Astrocyte (in vitro differentiated cells and primary cell): ENCODE results near the gene PPM1H. TPM values are rescaled to one million over a fixed set of nuclear protein-coding genes. Genes with fewer than 3 reads are reported as not detected.

ENCODE experiments used
- DNase-seq: peaks from one replicate; pipeline ENCODE4 v3.0.0-alpha.2; 2010; ENCODE audit warnings: low read depth
- FAIRE-seq: peaks from 2 replicates; lab custom pipeline; 2011; peaks lifted over from hg19 to GRCh38; lab: Jason Lieb, UNC
- H2AFZ ChIP-seq: 2 replicates; pipeline ENCODE4 v1.6.0; 2012; ENCODE audit warnings: low read depth, low read length, inconsistent platforms
- H3K27ac ChIP-seq: 2 replicates; pipeline ENCODE4 v1.5.1; 2011; ENCODE audit warnings: low read depth, low read length, inconsistent platforms
- H3K27me3 ChIP-seq: 2 replicates; pipeline ENCODE4 v1.6.0; 2011; ENCODE audit warnings: low read length, inconsistent platforms; ENCODE audit not compliant: insufficient read depth
- H3K36me3 ChIP-seq: 2 replicates; pipeline ENCODE4 v1.5.1; 2011; ENCODE audit warnings: low read length, inconsistent platforms; ENCODE audit not compliant: insufficient read depth
- H3K4me1 ChIP-seq: 2 replicates; pipeline ENCODE4 v1.5.1; 2011; ENCODE audit warnings: low read length, inconsistent platforms; ENCODE audit not compliant: insufficient read depth
- H3K4me2 ChIP-seq: 2 replicates; pipeline ENCODE4 v1.6.0; 2012; ENCODE audit warnings: low read length, inconsistent platforms
- H3K4me3 ChIP-seq: 2 replicates; pipeline ENCODE4 v1.5.1; 2011; ENCODE audit warnings: low read depth, mild to moderate bottlenecking, low read length, inconsistent platforms; ENCODE audit not compliant: insufficient read depth
- H3K79me2 ChIP-seq: 2 replicates; pipeline ENCODE4 v1.6.0; 2012; ENCODE audit warnings: mild to moderate bottlenecking, low read length, inconsistent platforms; ENCODE audit not compliant: insufficient read depth
- H3K9ac ChIP-seq: 2 replicates; pipeline ENCODE4 v1.6.0; 2012; ENCODE audit warnings: mild to moderate bottlenecking, low read length, inconsistent platforms
- H3K9me3 ChIP-seq: 2 replicates; pipeline ENCODE4 v1.5.1; 2012; ENCODE audit warnings: low read depth, mild to moderate bottlenecking, low read length, inconsistent platforms; ENCODE audit not compliant: insufficient read depth
- H4K20me1 ChIP-seq: 2 replicates; pipeline ENCODE4 v1.6.0; 2012; ENCODE audit warnings: low read length, inconsistent platforms; ENCODE audit not compliant: insufficient read depth
- H3K27ac Mint-ChIP-seq: one replicate; pipeline ENCODE4 v1.8.0; 2021; ENCODE audit warnings: mild to moderate bottlenecking, mixed read lengths; ENCODE audit not compliant: unreplicated experiment
- H3K27me3 Mint-ChIP-seq: one replicate; pipeline ENCODE4 v1.8.0; 2021; ENCODE audit warnings: low read depth, mixed read lengths; ENCODE audit not compliant: unreplicated experiment
- H3K36me3 Mint-ChIP-seq: one replicate; pipeline ENCODE4 v1.8.0; 2021; ENCODE audit warnings: low read depth, mixed read lengths; ENCODE audit not compliant: unreplicated experiment
- H3K4me1 Mint-ChIP-seq: one replicate; pipeline ENCODE4 v1.8.0; 2021; ENCODE audit warnings: low read depth, mixed read lengths; ENCODE audit not compliant: unreplicated experiment
- H3K4me3 Mint-ChIP-seq: one replicate; pipeline ENCODE4 v1.8.0; 2021; ENCODE audit warnings: mild to moderate bottlenecking, moderate library complexity, mixed read lengths; ENCODE audit not compliant: unreplicated experiment
- H3K9me3 Mint-ChIP-seq: one replicate; pipeline ENCODE4 v1.8.0; 2021; ENCODE audit warnings: mild to moderate bottlenecking, mixed read lengths; ENCODE audit not compliant: unreplicated experiment
- CTCF ChIP-seq: IDR thresholded peaks from 2 replicates; pipeline ENCODE4 v1.5.1; 2011; ENCODE audit warnings: low read depth, mild to moderate bottlenecking, inconsistent platforms, low read length, moderate library complexity; ENCODE audit not compliant: insufficient read depth
- EZH2 ChIP-seq: IDR thresholded peaks from 2 replicates; pipeline ENCODE4 v1.6.1; 2012; ENCODE audit warnings: mild to moderate bottlenecking, low read length, inconsistent platforms; ENCODE audit not compliant: insufficient read depth
- total RNA-seq: library from RNA; stranded (reverse); gene quantifications from 2 replicates; pipeline ENCODE4 v1.2.1, GENCODE V29; 2021

The PPM1H gene
- total RNA-seq, 1 donor from 2014 or later = 7.8 TPM

DNA sequence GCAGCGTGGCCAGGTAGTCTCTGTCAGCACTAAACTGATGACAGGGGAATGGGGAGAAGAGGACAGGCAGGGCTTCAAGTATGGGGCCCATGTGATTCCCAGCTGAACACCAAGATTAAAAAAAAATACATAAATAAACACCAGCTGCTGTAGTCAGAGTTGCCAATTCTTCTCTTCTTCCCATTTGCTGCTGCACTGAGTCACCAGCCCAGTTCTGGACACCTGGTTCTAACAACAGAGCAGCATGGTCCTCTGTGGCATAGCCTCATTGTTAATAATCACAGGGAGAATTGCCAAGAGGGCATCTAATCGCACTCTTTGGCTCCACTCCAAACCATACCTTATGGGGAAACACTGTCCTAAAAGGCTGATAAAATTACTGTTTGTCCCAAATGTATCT lies 15.1 kb downstream of the PPM1H start:
- FAIRE-seq (no peak), DNase-seq (peak; percentile 26)
- Histone ChIP-seq H3K27ac (no peak overlapping the region), H3K4me3 (no peak overlapping the region), H3K4me2 (no peak overlapping the region), H4K20me1 (no peaks in the 10 kb centered on the region), H2AFZ (no peak overlapping the region), H3K9ac (no peak overlapping the region), H3K27me3 (no peaks in the 10 kb centered on the region), H3K9me3 (no peaks in the 10 kb centered on the region), H3K79me2 (no peaks in the 10 kb centered on the region), H3K4me1 (peaks cover 6% of the 10 kb centered on the region), H3K36me3 (no peaks in the 10 kb centered on the region)
- TF ChIP-seq EZH2 (no peak), CTCF (no peak)
- Mint-ChIP-seq H3K27me3 (no peaks in the 10 kb centered on the region), H3K4me3 (no peak overlapping the region), H3K4me1 (peaks cover 12% of the 10 kb centered on the region), H3K36me3 (no peaks in the 10 kb centered on the region), H3K9me3 (no peaks in the 10 kb centered on the region), H3K27ac (no peak overlapping the region)

- H3K27ac ChIP-seq = no peak overlapping the region
- H3K36me3 ChIP-seq = no peaks in the 10 kb centered on the region
- no peak for DNase-seq
- H3K4me1 ChIP-seq = peaks cover 6% of the 10 kb centered on the region
- H3K4me1 Mint-ChIP-seq = peaks cover 13% of the 10 kb centered on the region
- no peak overlapping the region for H3K4me3 ChIP-seq
- H3K4me2 ChIP-seq = no peak overlapping the region
- H3K9me3 Mint-ChIP-seq = no peaks in the 10 kb centered on the region
- no peak for FAIRE-seq
- no peak overlapping the region for H3K4me3 Mint-ChIP-seq
- no peaks in the 10 kb centered on the region for H3K79me2 ChIP-seq
- H3K9me3 ChIP-seq = no peaks in the 10 kb centered on the region
- no peaks in the 10 kb centered on the region for H3K27me3 Mint-ChIP-seq
- H3K9ac ChIP-seq = no peak overlapping the region
- no peaks in the 10 kb centered on the region for H3K27me3 ChIP-seq
- H2AFZ ChIP-seq = no peak overlapping the region
- TF ChIP-seq EZH2 = no peak
- TF ChIP-seq CTCF = no peak
- H3K27ac Mint-ChIP-seq = no peak overlapping the region
- H3K36me3 Mint-ChIP-seq = no peaks in the 10 kb centered on the region
- no peaks in the 10 kb centered on the region for H4K20me1 ChIP-seq
Measured at GRCh38 chr12:62917926-62918325, 17.0 kb downstream of the PPM1H start.

GRCh38 chr12:62916632-62917425 lies 18.1 kb downstream of the PPM1H start:
- no peak overlapping the region for H3K4me2 ChIP-seq

More at GRCh38 chr12:62916632-62917425, 18.1 kb downstream of the PPM1H start:
- no peaks in the 10 kb centered on the region for H3K9me3 ChIP-seq
- no peaks in the 10 kb centered on the region for H3K27me3 ChIP-seq
- H3K27ac ChIP-seq = no peak overlapping the region
- H2AFZ ChIP-seq = no peak overlapping the region
- no peak for TF ChIP-seq EZH2
- no peak for TF ChIP-seq CTCF
- H3K9ac ChIP-seq = no peak overlapping the region
- Mint-ChIP-seq H3K27me3 (peaks cover 2% of the 10 kb centered on the region), H3K4me1 (peaks cover 7% of the 10 kb centered on the region), H3K4me3 (no peak overlapping the region), H3K36me3 (no peaks in the 10 kb centered on the region), H3K9me3 (no peaks in the 10 kb centered on the region), H3K27ac (no peak overlapping the region)
- H3K4me3 ChIP-seq = no peak overlapping the region
- H3K36me3 ChIP-seq = no peaks in the 10 kb centered on the region
- FAIRE-seq (no peak), DNase-seq (no peak)
- no peaks in the 10 kb centered on the region for H3K79me2 ChIP-seq
- peaks cover 6% of the 10 kb centered on the region for H3K4me1 ChIP-seq
- no peaks in the 10 kb centered on the region for H4K20me1 ChIP-seq
